ENCODE measurements around the gene SLC5A1.
"Not testable (repeated sequence)": the region's sequence is repeated elsewhere in the genome, so short reads cannot be mapped to it uniquely, and the experiment has no call there.

DNA sequence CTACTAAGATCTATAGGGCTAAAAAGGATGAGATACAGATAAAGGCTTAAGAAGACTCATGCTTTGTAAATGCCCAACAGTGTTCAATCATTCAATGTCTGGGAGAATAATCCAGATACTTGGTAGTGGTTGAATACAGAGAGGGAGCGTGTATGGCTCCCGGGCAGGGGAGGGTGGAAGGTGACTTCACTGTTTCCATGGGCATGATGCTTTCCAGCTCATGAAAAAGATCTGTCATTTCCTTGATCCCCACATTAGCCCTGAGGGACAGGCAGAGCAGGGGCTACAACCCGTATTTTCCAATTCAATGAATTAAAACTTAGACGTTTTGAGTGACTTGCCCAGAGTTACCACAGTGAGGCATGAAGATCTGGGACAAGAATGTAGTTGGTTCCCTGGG, 111.7 kb downstream of the SLC5A1 start:
- TF ChIP-seq, protein P1, sequence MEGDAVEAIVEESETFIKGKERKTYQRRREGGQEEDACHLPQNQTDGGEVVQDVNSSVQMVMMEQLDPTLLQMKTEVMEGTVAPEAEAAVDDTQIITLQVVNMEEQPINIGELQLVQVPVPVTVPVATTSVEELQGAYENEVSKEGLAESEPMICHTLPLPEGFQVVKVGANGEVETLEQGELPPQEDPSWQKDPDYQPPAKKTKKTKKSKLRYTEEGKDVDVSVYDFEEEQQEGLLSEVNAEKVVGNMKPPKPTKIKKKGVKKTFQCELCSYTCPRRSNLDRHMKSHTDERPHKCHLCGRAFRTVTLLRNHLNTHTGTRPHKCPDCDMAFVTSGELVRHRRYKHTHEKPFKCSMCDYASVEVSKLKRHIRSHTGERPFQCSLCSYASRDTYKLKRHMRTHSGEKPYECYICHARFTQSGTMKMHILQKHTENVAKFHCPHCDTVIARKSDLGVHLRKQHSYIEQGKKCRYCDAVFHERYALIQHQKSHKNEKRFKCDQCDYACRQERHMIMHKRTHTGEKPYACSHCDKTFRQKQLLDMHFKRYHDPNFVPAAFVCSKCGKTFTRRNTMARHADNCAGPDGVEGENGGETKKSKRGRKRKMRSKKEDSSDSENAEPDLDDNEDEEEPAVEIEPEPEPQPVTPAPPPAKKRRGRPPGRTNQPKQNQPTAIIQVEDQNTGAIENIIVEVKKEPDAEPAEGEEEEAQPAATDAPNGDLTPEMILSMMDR (conservative IDR thresholded peaks at IDR 0.05): not testable (repeated sequence)
- not testable (repeated sequence) for TF ChIP-seq ZFX (IDR thresholded peaks at IDR 0.05)
